Brain microvascular endothelial cell (primary cell): ENCODE data around the gene C17orf78.
"Not testable (repeated sequence)": the region's sequence is repeated elsewhere in the genome, so short reads cannot be mapped to it uniquely, and the experiment has no call there.

Experiments used
- DNase-seq: peaks from one replicate; pipeline ENCODE4 v3.0.0-alpha.2; 2020
- H3K27ac ChIP-seq: fragments of 250-450 bp; sonication (Bioruptor Pico); 2 replicates; pipeline ENCODE4 v1.5.1; 2020; ENCODE audit warnings: mild to moderate bottlenecking, moderate library complexity
- H3K27me3 ChIP-seq: fragments of 250-450 bp; sonication (Bioruptor Pico); replicated peaks from 2 replicates; pipeline ENCODE4 v1.5.1; 2020; ENCODE audit warnings: mild to moderate bottlenecking
- H3K36me3 ChIP-seq: fragments of 250-450 bp; sonication (Bioruptor Pico); replicated peaks from 2 replicates; pipeline ENCODE4 v1.5.1; 2020; ENCODE audit warnings: mild to moderate bottlenecking
- H3K4me3 ChIP-seq: 2 replicates; pipeline ENCODE4 v1.5.1; 2011; ENCODE audit warnings: low read depth, mild to moderate bottlenecking, control low read depth, low read length, moderate library complexity
- CTCF ChIP-seq: IDR thresholded peaks from 2 replicates; pipeline ENCODE4 v1.5.1; 2011; ENCODE audit warnings: low read depth, mild to moderate bottlenecking, moderate library complexity, low read length, control low read depth, inconsistent platforms; ENCODE audit errors: missing control alignments
- in situ Hi-C: cut with HindIII; loops from 2 replicates; pipeline ENCODE4 v1.10.0; 2017; ENCODE audit warnings: low sequenced_read_pairs, low pct_ligation_motif_present

Gene C17orf78

GRCh38 chr17:37440424-37440823 is 64.6 kb downstream of the C17orf78 start:
- TF ChIP-seq CTCF: no peak
- Histone ChIP-seq H3K36me3 (peaks cover 33% of the 10 kb centered on the region), H3K27ac (no peak overlapping the region), H3K4me3 (no peak overlapping the region), H3K27me3 (no peaks in the 10 kb centered on the region)
- in situ Hi-C loops: no loop called here
- DNase-seq: no peak

- in situ Hi-C loops, H3K27ac ChIP-seq, H3K27me3 ChIP-seq, DNase-seq, H3K4me3 ChIP-seq: not testable (repeated sequence)
- peaks cover 33% of the 10 kb centered on the region for H3K36me3 ChIP-seq
These were observed 65.7 kb downstream of the C17orf78 start for GRCh38 chr17:37441369-37442014.
